AG09309 (cell line): ENCODE results near the gene FHAD1.

Experiments used
- DNase-seq: peaks from one replicate; pipeline ENCODE4 v3.0.0-alpha.2; 2010; ENCODE audit warnings: low read depth
- H3K4me3 ChIP-seq: 2 replicates; pipeline ENCODE4 v1.5.1; 2011; ENCODE audit warnings: mild to moderate bottlenecking, low read depth, low read length, moderate library complexity; ENCODE audit not compliant: control insufficient read depth
- TF ChIP-seq, protein P1 (sequence below): IDR thresholded peaks from 2 replicates; pipeline ENCODE4 v1.5.1; 2011; ENCODE audit warnings: mild to moderate bottlenecking, low read depth, low read length, inconsistent platforms; ENCODE audit not compliant: insufficient read depth, control insufficient read depth; ENCODE audit errors: missing control alignments

Gene FHAD1

DNA sequence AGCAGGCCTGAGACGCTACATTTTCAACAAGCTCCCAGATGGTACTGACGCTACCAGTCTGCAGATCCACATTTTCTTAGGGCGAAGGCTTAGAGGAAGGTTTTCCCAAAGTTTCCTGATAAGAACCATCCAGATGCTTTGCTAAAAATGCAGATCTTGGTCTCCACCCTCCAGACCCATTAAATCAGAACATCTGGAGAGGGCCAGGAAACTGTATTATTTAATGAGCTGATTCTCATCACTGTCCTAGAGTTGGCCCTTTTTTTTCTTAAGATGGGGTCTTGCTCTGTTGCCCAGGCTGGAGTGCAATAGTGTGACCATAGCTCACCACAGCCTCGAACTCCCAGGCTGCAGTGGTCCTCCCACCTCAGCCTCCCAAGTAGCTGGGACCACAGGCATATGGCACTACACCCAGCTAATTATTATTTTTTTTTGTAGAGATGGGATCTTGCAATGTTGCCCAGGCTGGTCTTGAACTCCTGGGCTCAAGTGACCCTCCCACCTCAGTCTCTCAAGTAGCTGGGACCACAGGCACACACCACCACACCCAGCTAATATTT lies 95.5 kb downstream of the FHAD1 start:
- TF ChIP-seq, protein P1, sequence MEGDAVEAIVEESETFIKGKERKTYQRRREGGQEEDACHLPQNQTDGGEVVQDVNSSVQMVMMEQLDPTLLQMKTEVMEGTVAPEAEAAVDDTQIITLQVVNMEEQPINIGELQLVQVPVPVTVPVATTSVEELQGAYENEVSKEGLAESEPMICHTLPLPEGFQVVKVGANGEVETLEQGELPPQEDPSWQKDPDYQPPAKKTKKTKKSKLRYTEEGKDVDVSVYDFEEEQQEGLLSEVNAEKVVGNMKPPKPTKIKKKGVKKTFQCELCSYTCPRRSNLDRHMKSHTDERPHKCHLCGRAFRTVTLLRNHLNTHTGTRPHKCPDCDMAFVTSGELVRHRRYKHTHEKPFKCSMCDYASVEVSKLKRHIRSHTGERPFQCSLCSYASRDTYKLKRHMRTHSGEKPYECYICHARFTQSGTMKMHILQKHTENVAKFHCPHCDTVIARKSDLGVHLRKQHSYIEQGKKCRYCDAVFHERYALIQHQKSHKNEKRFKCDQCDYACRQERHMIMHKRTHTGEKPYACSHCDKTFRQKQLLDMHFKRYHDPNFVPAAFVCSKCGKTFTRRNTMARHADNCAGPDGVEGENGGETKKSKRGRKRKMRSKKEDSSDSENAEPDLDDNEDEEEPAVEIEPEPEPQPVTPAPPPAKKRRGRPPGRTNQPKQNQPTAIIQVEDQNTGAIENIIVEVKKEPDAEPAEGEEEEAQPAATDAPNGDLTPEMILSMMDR = no peak
- H3K4me3 ChIP-seq = no peak overlapping the region
- DNase-seq = no peak

DNA sequence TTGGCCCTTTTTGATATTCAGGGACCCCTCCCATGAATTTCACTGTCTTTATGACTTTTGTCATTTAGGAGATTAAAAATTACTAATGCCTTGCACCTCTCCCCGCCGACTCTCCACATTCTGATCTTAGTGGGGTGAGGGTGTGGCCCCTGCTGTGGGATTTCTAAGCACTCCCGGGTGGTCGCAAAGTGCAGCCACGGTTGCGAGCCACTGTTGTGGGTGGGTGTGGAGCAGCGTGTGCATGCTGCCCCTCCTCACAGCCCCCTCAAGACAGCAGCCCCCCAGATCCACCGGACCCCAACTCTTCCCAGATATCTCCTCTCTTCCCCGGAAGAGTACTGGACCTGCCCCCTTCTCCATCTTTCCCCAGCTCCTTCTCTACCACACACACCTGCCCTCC lies 96.1 kb downstream of the FHAD1 start:
- no peak overlapping the region for H3K4me3 ChIP-seq
- no peak for DNase-seq
- TF ChIP-seq, protein P1 = no peak

DNA sequence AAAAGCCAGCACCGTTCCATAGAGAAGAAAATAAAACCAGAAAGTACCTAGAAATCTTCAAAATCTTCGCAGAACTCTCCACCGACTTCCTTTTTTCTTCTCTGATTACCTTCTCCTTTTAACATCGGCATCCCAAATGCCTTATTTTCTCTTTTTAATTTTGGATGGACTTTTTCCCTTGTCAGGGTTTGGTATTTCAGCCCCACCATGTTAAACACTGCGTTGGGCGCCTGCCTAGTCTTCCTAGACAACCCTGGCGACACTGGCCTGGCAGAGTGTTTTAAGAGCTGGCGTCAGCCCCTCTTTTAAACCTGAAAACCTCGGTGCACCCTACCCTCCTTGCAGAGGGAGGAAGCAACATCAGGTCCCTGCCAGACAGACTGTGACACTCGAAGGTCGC lies 96.7 kb downstream of the FHAD1 start:
- no peak for DNase-seq
- TF ChIP-seq, protein P1 = no peak
- no peak overlapping the region for H3K4me3 ChIP-seq

DNA sequence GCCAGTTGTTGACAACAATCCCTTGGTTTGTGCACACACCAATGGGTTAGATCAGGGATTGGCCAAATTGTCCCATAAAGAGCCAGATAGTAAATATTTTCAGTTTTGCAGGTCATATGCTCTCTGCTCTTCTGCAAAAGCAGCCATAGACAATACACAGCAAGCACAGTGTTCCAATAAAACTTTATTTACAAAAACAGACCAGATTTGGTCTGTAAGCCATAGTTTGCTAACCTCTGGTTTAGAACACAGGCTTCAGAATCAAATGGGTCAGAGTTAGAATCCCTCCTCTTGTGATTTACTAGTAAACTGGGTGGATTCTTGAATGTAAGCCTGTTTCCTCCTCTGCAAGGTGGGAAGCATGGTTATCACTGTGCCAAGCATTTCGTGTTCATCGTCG lies 97.4 kb downstream of the FHAD1 start:
- no peak for DNase-seq
- TF ChIP-seq, protein P1 = no peak
- H3K4me3 ChIP-seq = no peak overlapping the region

DNA sequence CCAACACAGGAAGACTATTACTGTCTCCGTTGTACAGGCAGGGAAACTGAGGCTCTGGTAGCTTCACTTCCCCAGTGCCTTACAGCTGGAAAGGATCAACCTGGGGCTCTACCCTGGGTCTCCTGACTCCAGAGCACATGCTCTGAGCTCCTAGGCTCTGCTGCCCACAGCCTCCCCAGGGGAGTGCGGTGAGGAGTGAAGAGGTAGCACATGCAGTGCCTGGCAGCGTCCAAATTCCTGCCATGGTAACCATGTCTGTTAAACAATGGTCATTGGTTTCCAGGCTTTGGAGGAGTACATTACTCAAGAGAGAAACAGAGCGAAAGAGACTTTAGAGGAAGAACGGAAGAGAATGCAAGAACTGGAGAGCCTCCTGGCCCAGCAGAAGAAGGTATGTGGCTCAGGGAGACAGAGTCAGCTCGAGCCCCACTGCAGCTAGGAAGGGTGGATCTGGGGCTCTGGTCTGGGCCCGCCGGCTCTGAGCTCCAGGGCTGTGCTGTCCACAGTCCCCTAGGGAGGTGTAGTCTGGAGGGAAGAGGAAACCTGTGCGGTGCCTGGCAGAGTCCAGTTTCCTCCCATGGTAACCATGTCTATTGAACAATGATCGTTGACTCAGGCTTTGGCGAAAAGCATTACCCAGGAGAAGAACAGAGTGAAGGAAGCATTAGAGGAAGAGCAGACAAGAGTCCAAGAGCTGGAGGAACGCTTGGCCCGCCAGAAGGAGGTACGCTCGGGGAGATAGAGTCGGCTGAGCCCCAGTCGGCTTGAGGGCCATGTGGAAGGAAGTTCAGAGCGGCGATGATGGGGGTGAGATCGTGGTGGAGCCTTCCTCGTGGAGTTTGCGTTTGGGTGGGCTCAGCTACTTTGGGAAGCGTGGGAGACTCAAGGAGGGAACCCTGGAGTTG lies 98.0 kb downstream of the FHAD1 start:
- DNase-seq = no peak
- TF ChIP-seq, protein P1 = no peak
- no peak overlapping the region for H3K4me3 ChIP-seq

DNA sequence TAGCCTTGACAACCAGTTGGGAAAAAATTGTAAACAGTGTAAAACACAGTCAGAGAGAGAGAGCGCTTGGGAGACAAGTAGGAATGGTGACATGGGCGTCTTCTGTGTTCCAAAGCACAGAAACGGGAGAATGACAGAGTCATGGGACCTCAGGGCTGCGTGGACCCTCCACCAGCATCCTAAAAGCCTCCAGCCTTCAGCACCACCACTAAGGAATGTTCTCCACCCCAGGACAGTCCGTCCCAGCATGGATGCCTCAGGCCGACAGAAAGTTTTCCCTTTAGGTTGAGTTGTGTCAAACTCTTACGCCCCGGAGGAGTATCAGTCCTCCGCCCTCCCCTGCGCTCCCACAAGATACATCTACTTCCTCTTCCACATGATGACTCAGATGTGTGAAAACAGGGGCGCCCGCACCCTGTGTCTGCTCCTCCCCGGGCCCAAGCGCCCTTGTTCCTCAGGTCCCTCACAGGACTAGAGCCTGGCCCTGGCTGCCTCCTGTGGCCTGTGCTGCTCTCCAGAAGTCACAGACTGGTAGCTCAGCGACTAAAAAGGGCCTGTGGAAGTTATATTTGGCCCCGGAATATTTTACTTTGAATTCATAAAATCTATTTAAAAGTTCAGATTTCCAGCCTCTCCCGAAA lies 98.8 kb downstream of the FHAD1 start:
- TF ChIP-seq, protein P1 = no peak
- no peak for DNase-seq
- H3K4me3 ChIP-seq = no peak overlapping the region
